HepG2 (cell line): ENCODE results near the gene COX4I1. TPM values are rescaled to one million over a fixed set of nuclear protein-coding genes. Genes with fewer than 3 reads are reported as not detected.

Experiments
- ATF7-NPFF ChIP-seq: sonication (generic); formaldehyde crosslinking; IDR thresholded peaks from 2 replicates; pipeline ENCODE4 v1.8.1; 2023; ENCODE audit warnings: mild to moderate bottlenecking, low read depth, missing genetic modification reagents, moderate library complexity
- CBX5 ChIP-seq: sonication (generic); formaldehyde crosslinking; IDR thresholded peaks from 2 replicates; pipeline ENCODE4 v1.4.0; 2020; ENCODE audit warnings: missing genetic modification reagents, borderline replicate concordance
- NFKBIZ ChIP-seq: IDR thresholded peaks from 2 replicates; pipeline ENCODE4 v1.6.1; 2018; ENCODE audit warnings: missing genetic modification reagents, missing compliant biosample characterization
- PITX1 ChIP-seq: sonication (generic); formaldehyde crosslinking; IDR thresholded peaks from 2 replicates; pipeline ENCODE4 v1.5.1; 2020; ENCODE audit warnings: mild to moderate bottlenecking, missing genetic modification reagents
- ZNF136 ChIP-seq: sonication (generic); formaldehyde crosslinking; IDR thresholded peaks from 2 replicates; pipeline ENCODE4 v1.8.1; 2022; ENCODE audit warnings: low read depth, mild to moderate bottlenecking, moderate library complexity, missing genetic modification reagents
- ZNF652 ChIP-seq: IDR thresholded peaks from 2 replicates; pipeline ENCODE4 v1.6.1; 2016; ENCODE audit warnings: low read depth, borderline replicate concordance
- polyA plus RNA-seq, 8 experiments: library from polyadenylated mRNA; depleted of rRNA in 3 of 8; stranded (reverse) in 7 of 8; unstranded in 1 of 8; fragments of >200 nt; fragmentation: Illumina TruSeq in 4 of 8; extraction: Trizol in 4 of 8; gene quantifications; 2 replicates each; pipeline versions ENCODE4 v1.2.1 to v1.2.3, GENCODE V29; 2011 to 2016; ENCODE audit warnings: low read depth in 4 of 8, missing spikeins in 1 of 8, mixed read lengths in 1 of 8; ENCODE audit not compliant: insufficient read depth in 1 of 8
- total RNA-seq, 5 experiments: library from RNA; depleted of rRNA; stranded (reverse); fragments of >200 nt; fragmentation: Illumina TruSeq; extraction: Trizol; gene quantifications; 2 replicates each; pipeline ENCODE4 v1.2.3, GENCODE V29; 2016; ENCODE audit warnings: low read depth in 1 of 5
- TF ChIP-seq, protein P1 (sequence below): sonication (generic); formaldehyde crosslinking; IDR thresholded peaks from 2 replicates; pipeline ENCODE4 v1.9.0; 2021; ENCODE audit warnings: mild to moderate bottlenecking, missing genetic modification reagents
- TF ChIP-seq, protein P2 (sequence below): sonication (generic); formaldehyde crosslinking; IDR thresholded peaks from 2 replicates; pipeline ENCODE4 v1.8.0; 2022; ENCODE audit warnings: mild to moderate bottlenecking, missing genetic modification reagents, moderate library complexity
- TF ChIP-seq, protein P3 (sequence below): sonication (generic); formaldehyde crosslinking; conservative IDR thresholded peaks from 2 replicates; pipeline ENCODE4 v1.8.0; 2022; ENCODE audit warnings: mild to moderate bottlenecking, moderate library complexity, missing genetic modification reagents
- TF ChIP-seq, protein P4 (sequence below): sonication (generic); formaldehyde crosslinking; IDR thresholded peaks from 2 replicates; pipeline ENCODE4 v1.5.0; 2020; ENCODE audit warnings: mild to moderate bottlenecking, missing genetic modification reagents, borderline replicate concordance
- TF ChIP-seq, protein P5 (sequence below): IDR thresholded peaks from 2 replicates; pipeline ENCODE4 v1.6.1; 2012; ENCODE audit warnings: low read length, improper control_type of control experiment

The COX4I1 gene
- total and polyA plus RNA-seq, 2 of the 13 experiments (the other 11 are each of a cell fraction or from before 2014, with no cell fraction given): 658 to 902 TPM

DNA sequence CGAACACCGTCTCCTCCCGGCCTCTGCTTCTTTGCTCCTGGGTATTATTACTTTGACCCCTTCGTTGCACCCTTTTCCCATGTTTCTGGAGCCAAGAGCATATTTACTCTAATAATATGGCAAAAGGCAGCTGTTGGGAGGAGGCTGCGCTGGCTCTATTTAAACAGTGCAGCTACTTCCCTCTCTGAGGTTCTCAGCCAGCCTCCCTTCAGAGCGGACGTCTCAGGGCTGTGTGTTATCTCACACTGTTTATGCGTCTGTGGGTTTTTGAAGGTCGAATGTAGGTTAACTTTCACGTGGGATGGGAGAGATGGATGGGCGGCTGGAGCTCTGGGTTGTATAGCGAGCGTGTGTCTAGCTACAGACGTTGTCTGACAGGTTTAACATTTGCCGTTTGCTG is 45.3 kb downstream of the COX4I1 start (continued):
- TF ChIP-seq, protein P1, sequence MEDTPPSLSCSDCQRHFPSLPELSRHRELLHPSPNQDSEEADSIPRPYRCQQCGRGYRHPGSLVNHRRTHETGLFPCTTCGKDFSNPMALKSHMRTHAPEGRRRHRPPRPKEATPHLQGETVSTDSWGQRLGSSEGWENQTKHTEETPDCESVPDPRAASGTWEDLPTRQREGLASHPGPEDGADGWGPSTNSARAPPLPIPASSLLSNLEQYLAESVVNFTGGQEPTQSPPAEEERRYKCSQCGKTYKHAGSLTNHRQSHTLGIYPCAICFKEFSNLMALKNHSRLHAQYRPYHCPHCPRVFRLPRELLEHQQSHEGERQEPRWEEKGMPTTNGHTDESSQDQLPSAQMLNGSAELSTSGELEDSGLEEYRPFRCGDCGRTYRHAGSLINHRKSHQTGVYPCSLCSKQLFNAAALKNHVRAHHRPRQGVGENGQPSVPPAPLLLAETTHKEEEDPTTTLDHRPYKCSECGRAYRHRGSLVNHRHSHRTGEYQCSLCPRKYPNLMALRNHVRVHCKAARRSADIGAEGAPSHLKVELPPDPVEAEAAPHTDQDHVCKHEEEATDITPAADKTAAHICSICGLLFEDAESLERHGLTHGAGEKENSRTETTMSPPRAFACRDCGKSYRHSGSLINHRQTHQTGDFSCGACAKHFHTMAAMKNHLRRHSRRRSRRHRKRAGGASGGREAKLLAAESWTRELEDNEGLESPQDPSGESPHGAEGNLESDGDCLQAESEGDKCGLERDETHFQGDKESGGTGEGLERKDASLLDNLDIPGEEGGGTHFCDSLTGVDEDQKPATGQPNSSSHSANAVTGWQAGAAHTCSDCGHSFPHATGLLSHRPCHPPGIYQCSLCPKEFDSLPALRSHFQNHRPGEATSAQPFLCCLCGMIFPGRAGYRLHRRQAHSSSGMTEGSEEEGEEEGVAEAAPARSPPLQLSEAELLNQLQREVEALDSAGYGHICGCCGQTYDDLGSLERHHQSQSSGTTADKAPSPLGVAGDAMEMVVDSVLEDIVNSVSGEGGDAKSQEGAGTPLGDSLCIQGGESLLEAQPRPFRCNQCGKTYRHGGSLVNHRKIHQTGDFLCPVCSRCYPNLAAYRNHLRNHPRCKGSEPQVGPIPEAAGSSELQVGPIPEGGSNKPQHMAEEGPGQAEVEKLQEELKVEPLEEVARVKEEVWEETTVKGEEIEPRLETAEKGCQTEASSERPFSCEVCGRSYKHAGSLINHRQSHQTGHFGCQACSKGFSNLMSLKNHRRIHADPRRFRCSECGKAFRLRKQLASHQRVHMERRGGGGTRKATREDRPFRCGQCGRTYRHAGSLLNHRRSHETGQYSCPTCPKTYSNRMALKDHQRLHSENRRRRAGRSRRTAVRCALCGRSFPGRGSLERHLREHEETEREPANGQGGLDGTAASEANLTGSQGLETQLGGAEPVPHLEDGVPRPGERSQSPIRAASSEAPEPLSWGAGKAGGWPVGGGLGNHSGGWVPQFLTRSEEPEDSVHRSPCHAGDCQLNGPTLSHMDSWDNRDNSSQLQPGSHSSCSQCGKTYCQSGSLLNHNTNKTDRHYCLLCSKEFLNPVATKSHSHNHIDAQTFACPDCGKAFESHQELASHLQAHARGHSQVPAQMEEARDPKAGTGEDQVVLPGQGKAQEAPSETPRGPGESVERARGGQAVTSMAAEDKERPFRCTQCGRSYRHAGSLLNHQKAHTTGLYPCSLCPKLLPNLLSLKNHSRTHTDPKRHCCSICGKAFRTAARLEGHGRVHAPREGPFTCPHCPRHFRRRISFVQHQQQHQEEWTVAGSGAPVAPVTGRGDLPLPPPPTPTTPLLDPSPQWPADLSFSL (CRISPR knock-in tag): 0 out of 2 replicates have a peak, but pooled peaks have one; percentile 5
- TF ChIP-seq ATF7-NPFF (no peak), ZNF652 (peak; percentile 50; the same call in 1 of the 2 replicates), ZNF136 (peak; percentile 57; the same call in 1 of the 2 replicates), PITX1 (CRISPR knock-in tag) (0 out of 2 replicates have a peak, but pooled peaks have one; percentile 26), NFKBIZ (no peak), CBX5 (CRISPR knock-in tag) (peak; percentile 14; the same call in 1 of the 2 replicates)
- TF ChIP-seq, protein P2, sequence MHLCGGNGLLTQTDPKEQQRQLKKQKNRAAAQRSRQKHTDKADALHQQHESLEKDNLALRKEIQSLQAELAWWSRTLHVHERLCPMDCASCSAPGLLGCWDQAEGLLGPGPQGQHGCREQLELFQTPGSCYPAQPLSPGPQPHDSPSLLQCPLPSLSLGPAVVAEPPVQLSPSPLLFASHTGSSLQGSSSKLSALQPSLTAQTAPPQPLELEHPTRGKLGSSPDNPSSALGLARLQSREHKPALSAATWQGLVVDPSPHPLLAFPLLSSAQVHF: no peak
- TF ChIP-seq, protein P3, sequence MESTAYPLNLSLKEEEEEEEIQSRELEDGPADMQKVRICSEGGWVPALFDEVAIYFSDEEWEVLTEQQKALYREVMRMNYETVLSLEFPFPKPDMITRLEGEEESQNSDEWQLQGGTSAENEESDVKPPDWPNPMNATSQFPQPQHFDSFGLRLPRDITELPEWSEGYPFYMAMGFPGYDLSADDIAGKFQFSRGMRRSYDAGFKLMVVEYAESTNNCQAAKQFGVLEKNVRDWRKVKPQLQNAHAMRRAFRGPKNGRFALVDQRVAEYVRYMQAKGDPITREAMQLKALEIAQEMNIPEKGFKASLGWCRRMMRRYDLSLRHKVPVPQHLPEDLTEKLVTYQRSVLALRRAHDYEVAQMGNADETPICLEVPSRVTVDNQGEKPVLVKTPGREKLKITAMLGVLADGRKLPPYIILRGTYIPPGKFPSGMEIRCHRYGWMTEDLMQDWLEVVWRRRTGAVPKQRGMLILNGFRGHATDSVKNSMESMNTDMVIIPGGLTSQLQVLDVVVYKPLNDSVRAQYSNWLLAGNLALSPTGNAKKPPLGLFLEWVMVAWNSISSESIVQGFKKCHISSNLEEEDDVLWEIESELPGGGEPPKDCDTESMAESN: 0 out of 2 replicates have a peak, but pooled peaks have one; percentile 5
- TF ChIP-seq, protein P4, sequence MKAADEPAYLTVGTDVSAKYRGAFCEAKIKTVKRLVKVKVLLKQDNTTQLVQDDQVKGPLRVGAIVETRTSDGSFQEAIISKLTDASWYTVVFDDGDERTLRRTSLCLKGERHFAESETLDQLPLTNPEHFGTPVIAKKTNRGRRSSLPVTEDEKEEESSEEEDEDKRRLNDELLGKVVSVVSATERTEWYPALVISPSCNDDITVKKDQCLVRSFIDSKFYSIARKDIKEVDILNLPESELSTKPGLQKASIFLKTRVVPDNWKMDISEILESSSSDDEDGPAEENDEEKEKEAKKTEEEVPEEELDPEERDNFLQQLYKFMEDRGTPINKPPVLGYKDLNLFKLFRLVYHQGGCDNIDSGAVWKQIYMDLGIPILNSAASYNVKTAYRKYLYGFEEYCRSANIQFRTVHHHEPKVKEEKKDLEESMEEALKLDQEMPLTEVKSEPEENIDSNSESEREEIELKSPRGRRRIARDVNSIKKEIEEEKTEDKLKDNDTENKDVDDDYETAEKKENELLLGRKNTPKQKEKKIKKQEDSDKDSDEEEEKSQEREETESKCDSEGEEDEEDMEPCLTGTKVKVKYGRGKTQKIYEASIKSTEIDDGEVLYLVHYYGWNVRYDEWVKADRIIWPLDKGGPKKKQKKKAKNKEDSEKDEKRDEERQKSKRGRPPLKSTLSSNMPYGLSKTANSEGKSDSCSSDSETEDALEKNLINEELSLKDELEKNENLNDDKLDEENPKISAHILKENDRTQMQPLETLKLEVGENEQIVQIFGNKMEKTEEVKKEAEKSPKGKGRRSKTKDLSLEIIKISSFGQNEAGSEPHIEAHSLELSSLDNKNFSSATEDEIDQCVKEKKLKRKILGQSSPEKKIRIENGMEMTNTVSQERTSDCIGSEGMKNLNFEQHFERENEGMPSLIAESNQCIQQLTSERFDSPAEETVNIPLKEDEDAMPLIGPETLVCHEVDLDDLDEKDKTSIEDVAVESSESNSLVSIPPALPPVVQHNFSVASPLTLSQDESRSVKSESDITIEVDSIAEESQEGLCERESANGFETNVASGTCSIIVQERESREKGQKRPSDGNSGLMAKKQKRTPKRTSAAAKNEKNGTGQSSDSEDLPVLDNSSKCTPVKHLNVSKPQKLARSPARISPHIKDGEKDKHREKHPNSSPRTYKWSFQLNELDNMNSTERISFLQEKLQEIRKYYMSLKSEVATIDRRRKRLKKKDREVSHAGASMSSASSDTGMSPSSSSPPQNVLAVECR (CRISPR knock-in tag): peak; percentile 33; the same call in 1 of the 2 replicates
- TF ChIP-seq, protein P5, sequence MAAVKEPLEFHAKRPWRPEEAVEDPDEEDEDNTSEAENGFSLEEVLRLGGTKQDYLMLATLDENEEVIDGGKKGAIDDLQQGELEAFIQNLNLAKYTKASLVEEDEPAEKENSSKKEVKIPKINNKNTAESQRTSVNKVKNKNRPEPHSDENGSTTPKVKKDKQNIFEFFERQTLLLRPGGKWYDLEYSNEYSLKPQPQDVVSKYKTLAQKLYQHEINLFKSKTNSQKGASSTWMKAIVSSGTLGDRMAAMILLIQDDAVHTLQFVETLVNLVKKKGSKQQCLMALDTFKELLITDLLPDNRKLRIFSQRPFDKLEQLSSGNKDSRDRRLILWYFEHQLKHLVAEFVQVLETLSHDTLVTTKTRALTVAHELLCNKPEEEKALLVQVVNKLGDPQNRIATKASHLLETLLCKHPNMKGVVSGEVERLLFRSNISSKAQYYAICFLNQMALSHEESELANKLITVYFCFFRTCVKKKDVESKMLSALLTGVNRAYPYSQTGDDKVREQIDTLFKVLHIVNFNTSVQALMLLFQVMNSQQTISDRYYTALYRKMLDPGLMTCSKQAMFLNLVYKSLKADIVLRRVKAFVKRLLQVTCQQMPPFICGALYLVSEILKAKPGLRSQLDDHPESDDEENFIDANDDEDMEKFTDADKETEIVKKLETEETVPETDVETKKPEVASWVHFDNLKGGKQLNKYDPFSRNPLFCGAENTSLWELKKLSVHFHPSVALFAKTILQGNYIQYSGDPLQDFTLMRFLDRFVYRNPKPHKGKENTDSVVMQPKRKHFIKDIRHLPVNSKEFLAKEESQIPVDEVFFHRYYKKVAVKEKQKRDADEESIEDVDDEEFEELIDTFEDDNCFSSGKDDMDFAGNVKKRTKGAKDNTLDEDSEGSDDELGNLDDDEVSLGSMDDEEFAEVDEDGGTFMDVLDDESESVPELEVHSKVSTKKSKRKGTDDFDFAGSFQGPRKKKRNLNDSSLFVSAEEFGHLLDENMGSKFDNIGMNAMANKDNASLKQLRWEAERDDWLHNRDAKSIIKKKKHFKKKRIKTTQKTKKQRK: no peak
